ENCODE measurements around the gene ISCA1. TPM values are rescaled to one million over a fixed set of nuclear protein-coding genes. Genes with fewer than 3 reads are reported as not detected.

ISCA1 gene
- total and polyA plus RNA-seq, 2 donors (not counting 3 experiments of a cell fraction or from before 2014, with no cell fraction given): 14.2 to 22.2 TPM

- Histone ChIP-seq H2AFZ (ENCODE audit: low read depth, low read length) (no peak overlapping the region), H3K27ac (ENCODE audit: insufficient read depth, low read depth, low read length) (no peak overlapping the region), H3K36me3 (ENCODE audit: control insufficient read depth in 2 of 2, extremely low read depth in 1 of 2, insufficient read depth in 2 of 2, low read length in 2 of 2) (no peaks in the 10 kb centered on the region), H3K27me3 (ENCODE audit: control insufficient read depth in 2 of 2, insufficient read depth in 2 of 2, low read length in 2 of 2) (no peaks in the 10 kb centered on the region), H3K4me2 (ENCODE audit: insufficient read depth, low read length) (no peak overlapping the region), H3K9me3 (replicated peaks; ENCODE audit: control insufficient read depth, insufficient read depth, low read length) (no peaks in the 10 kb centered on the region), H3K9me1 (replicated peaks; ENCODE audit: control insufficient read depth, extremely low read depth, insufficient read depth, low read length) (no peaks in the 10 kb centered on the region), H3K4me3 (replicated peaks in 1 of 3; ENCODE audit: insufficient read depth in 1 of 3, low read depth in 1 of 3, low read length in 3 of 3) (no peak overlapping the region), H3K9ac (replicated peaks; ENCODE audit: extremely low read depth, insufficient read depth, low read length) (no peak overlapping the region), H3K4me1 (ENCODE audit: control insufficient read depth, extremely low read depth, insufficient read depth, low read length) (peaks cover 4% of the 10 kb centered on the region), H4K20me1 (replicated peaks; ENCODE audit: control insufficient read depth, extremely low read depth, insufficient read depth, low read length) (no peaks in the 10 kb centered on the region), H3K79me2 (ENCODE audit: control insufficient read depth, insufficient read depth, low read length) (no peaks in the 10 kb centered on the region)
- BruUV-seq (replicated peaks): no TSS peak
- TF ChIP-seq, protein P1, sequence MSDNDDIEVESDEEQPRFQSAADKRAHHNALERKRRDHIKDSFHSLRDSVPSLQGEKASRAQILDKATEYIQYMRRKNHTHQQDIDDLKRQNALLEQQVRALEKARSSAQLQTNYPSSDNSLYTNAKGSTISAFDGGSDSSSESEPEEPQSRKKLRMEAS (IDR thresholded peaks at IDR 0.05; ENCODE audit: insufficient read depth, insufficient read length): no peak
- no peak for TF ChIP-seq EZH2 (IDR thresholded peaks at IDR 0.05; ENCODE audit: borderline replicate concordance, low read depth, low read length, severe bottlenecking)
- TF ChIP-seq GATA2 (IDR thresholded peaks at IDR 0.05; ENCODE audit: insufficient read depth, insufficient read length, low read depth, low read length): no peak
- no peak for TF ChIP-seq POLR2AphosphoS5 (IDR thresholded peaks at IDR 0.05; ENCODE audit: insufficient read depth, low read depth, low read length)
- no peak for TF ChIP-seq MYC (IDR thresholded peaks at IDR 0.05; ENCODE audit: low read depth, low read length)
- no peak for TF ChIP-seq JUN (IDR thresholded peaks at IDR 0.05; ENCODE audit: borderline replicate concordance, insufficient read depth, insufficient read length, low read depth)
- no peak for TF ChIP-seq POLR2A (IDR thresholded peaks at IDR 0.05; ENCODE audit: low read depth, low read length)
- no peak for TF ChIP-seq FOS (IDR thresholded peaks at IDR 0.05; ENCODE audit: borderline replicate concordance, insufficient read depth, low read length)
- TF ChIP-seq, protein P2, sequence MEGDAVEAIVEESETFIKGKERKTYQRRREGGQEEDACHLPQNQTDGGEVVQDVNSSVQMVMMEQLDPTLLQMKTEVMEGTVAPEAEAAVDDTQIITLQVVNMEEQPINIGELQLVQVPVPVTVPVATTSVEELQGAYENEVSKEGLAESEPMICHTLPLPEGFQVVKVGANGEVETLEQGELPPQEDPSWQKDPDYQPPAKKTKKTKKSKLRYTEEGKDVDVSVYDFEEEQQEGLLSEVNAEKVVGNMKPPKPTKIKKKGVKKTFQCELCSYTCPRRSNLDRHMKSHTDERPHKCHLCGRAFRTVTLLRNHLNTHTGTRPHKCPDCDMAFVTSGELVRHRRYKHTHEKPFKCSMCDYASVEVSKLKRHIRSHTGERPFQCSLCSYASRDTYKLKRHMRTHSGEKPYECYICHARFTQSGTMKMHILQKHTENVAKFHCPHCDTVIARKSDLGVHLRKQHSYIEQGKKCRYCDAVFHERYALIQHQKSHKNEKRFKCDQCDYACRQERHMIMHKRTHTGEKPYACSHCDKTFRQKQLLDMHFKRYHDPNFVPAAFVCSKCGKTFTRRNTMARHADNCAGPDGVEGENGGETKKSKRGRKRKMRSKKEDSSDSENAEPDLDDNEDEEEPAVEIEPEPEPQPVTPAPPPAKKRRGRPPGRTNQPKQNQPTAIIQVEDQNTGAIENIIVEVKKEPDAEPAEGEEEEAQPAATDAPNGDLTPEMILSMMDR (IDR thresholded peaks at IDR 0.05; ENCODE audit: extremely low read depth in 1 of 2, insufficient read depth in 1 of 2, low read depth in 1 of 2, low read length in 2 of 2): no peak
- DNase-seq (ENCODE audit: low read depth, low spot score): no peak
- dilution Hi-C loops (cut with MboI; ENCODE audit: extremely low pct_ligation_motif_present, low sequenced_read_pairs): no loop called here
- FAIRE-seq: no peak
- CTCF ChIA-PET: interaction anchor here (1.9 kb wide), 1 partner anchor 44 kb away, joined by 5 read pairs; no protein-coding TSS in a partner anchor
- POLR2A ChIA-PET: no interaction called here
- intact Hi-C loops (cut with micrococcal nuclease): no loop called here
Observed at GRCh38 chr9:86246752-86247161, 35.6 kb downstream of the ISCA1 start.
